K562 (cell line): Measurements from ENCODE around the gene PPIE. TPM values are rescaled to one million over a fixed set of nuclear protein-coding genes. Genes with fewer than 3 reads are reported as not detected.

ENCODE experiments used
- ATAC-seq: fragments of 200-7000 bp; cut with Tn5 transposase; 3 replicates; pipeline ENCODE4 v1.9.1; 2020; ENCODE audit warnings: moderate library complexity
- BruUV-seq: library from RNA; stranded (reverse); fragments of 400-500 nt; replicated peaks from 2 replicates; lab custom pipeline; 2021; lab: Mats Ljungman, UMichigan
- CTCF ChIA-PET: fragments of 300-600 bp; formaldehyde crosslinking; extraction: SDS; loops from one replicate; lab custom pipeline; 2021; ENCODE audit warnings: low intra/inter-chr PET ratio; lab: Yijun Ruan, JAX
- POLR2A ChIA-PET: fragments of 300-600, 350-650 bp; sonication (Branson Sonifier 250); formaldehyde crosslinking; extraction: SDS; loops from one replicate; lab custom pipeline; 2021; ENCODE audit warnings: antibody characterized with exemption, inconsistent platforms; lab: Yijun Ruan, JAX
- DNase-seq, 4 experiments: peaks; one replicate each; pipeline versions ENCODE4 v3.0.0 to v3.0.0-alpha.2; 2011 to 2018; ENCODE audit warnings: low spot score in 3 of 4, mixed read lengths in 3 of 4; ENCODE audit errors: extremely low read depth in 1 of 4
- FAIRE-seq: peaks from 2 replicates; lab custom pipeline; 2011; peaks lifted over from hg19 to GRCh38; lab: Jason Lieb, UNC
- H2AFZ ChIP-seq: 2 replicates; pipeline ENCODE4 v1.6.0; 2011; ENCODE audit warnings: low read depth, low read length, control low read depth, inconsistent platforms
- H3K27ac ChIP-seq: fragments of 200-600 bp; 3 replicates; pipeline ENCODE4 v1.8.0; 2011; ENCODE audit warnings: low read depth, mild to moderate bottlenecking, control low read depth, inconsistent platforms, low read length, moderate library complexity, mixed read lengths; ENCODE audit errors: extremely low read depth
- H3K27me3 ChIP-seq, 2 experiments: fragments of 300-600 bp in 1 of 2; 2 replicates in 1 of 2; 3 replicates in 1 of 2; pipeline versions ENCODE4 v1.6.0 to v1.8.0; 2011; ENCODE audit warnings: inconsistent platforms in 2 of 2, low read length in 2 of 2, mild to moderate bottlenecking in 1 of 2, mixed read lengths in 1 of 2, moderate library complexity in 1 of 2; ENCODE audit not compliant: control insufficient read depth in 2 of 2, insufficient read depth in 2 of 2
- H3K36me3 ChIP-seq: fragments of 300-600 bp; 3 replicates; pipeline ENCODE4 v1.8.0; 2011; ENCODE audit warnings: mild to moderate bottlenecking, low read length, inconsistent platforms; ENCODE audit not compliant: control insufficient read depth, insufficient read depth
- H3K4me1 ChIP-seq, 2 experiments: fragments of 200-600 bp in 1 of 2; replicated peaks in 1 of 2; 2 replicates in 1 of 2; 3 replicates in 1 of 2; pipeline versions ENCODE4 v1.5.1 to v1.8.0; 2011; ENCODE audit warnings: inconsistent platforms in 2 of 2, low read length in 2 of 2, mild to moderate bottlenecking in 1 of 2, mixed read lengths in 1 of 2, moderate library complexity in 1 of 2; ENCODE audit not compliant: control insufficient read depth in 2 of 2, insufficient read depth in 2 of 2
- H3K4me2 ChIP-seq: 2 replicates; pipeline ENCODE4 v1.6.1; 2011; ENCODE audit warnings: low read length, control low read depth, inconsistent platforms, mixed read lengths; ENCODE audit not compliant: insufficient read depth
- H3K4me3 ChIP-seq: fragments of 200-600 bp; sonication (generic), shearing (Covaris generic); 2 replicates; pipeline ENCODE4 v1.5.1; 2016; ENCODE audit warnings: control low read depth, inconsistent platforms
- H3K79me2 ChIP-seq: fragments of 200-600 bp; 3 replicates; pipeline ENCODE4 v1.8.0; 2011; ENCODE audit warnings: low read length, inconsistent platforms; ENCODE audit not compliant: control insufficient read depth, insufficient read depth
- H3K9ac ChIP-seq, 2 experiments: 2 replicates each; pipeline versions ENCODE4 v1.6.0 to v1.6.1; 2011; ENCODE audit warnings: low read depth in 2 of 2, low read length in 2 of 2, control low read depth in 1 of 2, inconsistent platforms in 1 of 2, mild to moderate bottlenecking in 1 of 2, mixed read lengths in 1 of 2; ENCODE audit not compliant: insufficient read depth in 1 of 2
- H3K9me1 ChIP-seq: one replicate; pipeline ENCODE4 v1.6.0; 2011; ENCODE audit warnings: inconsistent platforms, mild to moderate bottlenecking, low read length, moderate library complexity; ENCODE audit not compliant: control insufficient read depth, insufficient read depth
- H3K9me3 ChIP-seq: replicated peaks from 2 replicates; pipeline ENCODE4 v1.5.1; 2011; ENCODE audit warnings: low read depth, low read length, inconsistent platforms; ENCODE audit not compliant: control insufficient read depth, insufficient read depth
- H4K20me1 ChIP-seq: replicated peaks from 2 replicates; pipeline ENCODE4 v1.6.1; 2011; ENCODE audit warnings: low read length, inconsistent platforms, mixed read lengths; ENCODE audit not compliant: control insufficient read depth, insufficient read depth
- DDX20 ChIP-seq: fragments of 450-650 bp; IDR thresholded peaks from 2 replicates; pipeline ENCODE4 v1.6.1; 2016; ENCODE audit warnings: missing genetic modification characterization, low read depth, mild to moderate bottlenecking, missing compliant biosample characterization, moderate library complexity
- ETV5 ChIP-seq: sonication (generic); formaldehyde crosslinking; IDR thresholded peaks from 2 replicates; pipeline ENCODE4 v1.4.0; 2020; ENCODE audit warnings: low read depth, mild to moderate bottlenecking, missing genetic modification reagents
- HMG20A ChIP-seq: fragments of 450-650 bp; formaldehyde crosslinking; conservative IDR thresholded peaks from 2 replicates; pipeline ENCODE4 v1.4.0; 2020; ENCODE audit warnings: mild to moderate bottlenecking, mixed read lengths
- NCOR1 ChIP-seq: fragments of 450-650 bp; IDR thresholded peaks from 2 replicates; pipeline ENCODE4 v1.6.1; 2016; ENCODE audit warnings: mild to moderate bottlenecking, moderate library complexity
- PHB ChIP-seq: fragments of 250-450 bp; sonication (Bioruptor Pico); IDR thresholded peaks from 2 replicates; pipeline ENCODE4 v1.5.0; 2021
- SMC3 ChIP-seq: conservative IDR thresholded peaks from 2 replicates; pipeline ENCODE4 v1.6.1; 2011; ENCODE audit warnings: low read depth, low read length, improper control_type of control experiment; ENCODE audit not compliant: insufficient read depth
- THRA ChIP-seq: fragments of 450-650 bp; IDR thresholded peaks from 2 replicates; pipeline ENCODE4 v1.6.1; 2017; ENCODE audit warnings: mild to moderate bottlenecking, moderate library complexity
- THRB ChIP-seq: fragments of 450-650 bp; formaldehyde crosslinking; conservative IDR thresholded peaks from 2 replicates; pipeline ENCODE4 v1.4.0; 2022; ENCODE audit warnings: mild to moderate bottlenecking, missing genetic modification characterization
- ZNF133 ChIP-seq: fragments of 250-450 bp; sonication (Bioruptor Pico); IDR thresholded peaks from 2 replicates; pipeline ENCODE4 v1.4.0; 2020; ENCODE audit warnings: mild to moderate bottlenecking
- ZNF57 ChIP-seq: fragments of 450-650 bp; formaldehyde crosslinking; IDR thresholded peaks from 2 replicates; pipeline ENCODE4 v1.4.0; 2020; ENCODE audit warnings: mild to moderate bottlenecking, moderate library complexity
- WGBS: fragments of 100-300 bp; shearing (Covaris generic); methylation state at CpG from one replicate; pipeline ENCODE4 v1.1.6; 2016; ENCODE audit warnings: low coverage, mixed read lengths; ENCODE audit not compliant: insufficient coverage; ENCODE audit errors: missing lambda C conversion rate; 5-methylcytosine and 5-hydroxymethylcytosine counted together
- in situ Hi-C: fragments of 300-500 bp; cut with MboI; formaldehyde crosslinking; loops from 4 replicates; pipeline ENCODE4 v1.15.0; 2018; ENCODE audit warnings: inconsistent platforms, mixed read lengths
- intact Hi-C: fragments of 100-400 bp; cut with micrococcal nuclease; formaldehyde crosslinking; loops from 2 replicates; pipeline ENCODE4 v1.14.2; 2022
- polyA plus RNA-seq, 8 experiments: library from polyadenylated mRNA; depleted of rRNA in 4 of 8; stranded (reverse) in 5 of 8; unstranded in 3 of 8; fragments of >200 nt; fragmentation: Nextera tagmentation in 2 of 8; fragmentation: Illumina TruSeq in 1 of 8; extraction: Ambion mirVana in 2 of 8; extraction: Trizol in 1 of 8; gene quantifications; 2 replicates each; pipeline versions ENCODE4 v1.2.1 to v1.2.3, GENCODE V29; 2011 to 2014; ENCODE audit warnings: inconsistent platforms in 1 of 8, missing spikeins in 1 of 8
- total RNA-seq, 7 experiments: library from RNA; depleted of rRNA in 6 of 7; stranded (reverse); fragments of >200 nt in 6 of 7; fragmentation: Illumina TruSeq in 2 of 7; extraction: Trizol in 2 of 7; gene quantifications; 2 replicates each; pipeline versions ENCODE4 v1.2.1 to v1.2.3, GENCODE V29; 2011 to 2021; ENCODE audit warnings: low replicate concordance in 1 of 7
- TF ChIP-seq, protein P1 (sequence below): conservative IDR thresholded peaks from 2 replicates; pipeline ENCODE4 v1.6.1; 2011; ENCODE audit warnings: low read depth, mild to moderate bottlenecking, low read length; ENCODE audit not compliant: control insufficient read depth
- TF ChIP-seq, protein P2 (sequence below): fragments of 250-450 bp; sonication (Bioruptor Pico); IDR thresholded peaks from 2 replicates; pipeline ENCODE4 v1.4.0; 2020; ENCODE audit warnings: mild to moderate bottlenecking, moderate library complexity
- TF ChIP-seq, protein P3 (sequence below): fragments of 450-650 bp; formaldehyde crosslinking; IDR thresholded peaks from 2 replicates; pipeline ENCODE4 v1.4.0; 2020; ENCODE audit warnings: mild to moderate bottlenecking, moderate library complexity

The PPIE gene
- total and polyA plus RNA-seq, 9 of the 15 experiments (the other 6 are each of a cell fraction or from before 2014, with no cell fraction given): 75.4 to 444 (median 131) TPM

DNA sequence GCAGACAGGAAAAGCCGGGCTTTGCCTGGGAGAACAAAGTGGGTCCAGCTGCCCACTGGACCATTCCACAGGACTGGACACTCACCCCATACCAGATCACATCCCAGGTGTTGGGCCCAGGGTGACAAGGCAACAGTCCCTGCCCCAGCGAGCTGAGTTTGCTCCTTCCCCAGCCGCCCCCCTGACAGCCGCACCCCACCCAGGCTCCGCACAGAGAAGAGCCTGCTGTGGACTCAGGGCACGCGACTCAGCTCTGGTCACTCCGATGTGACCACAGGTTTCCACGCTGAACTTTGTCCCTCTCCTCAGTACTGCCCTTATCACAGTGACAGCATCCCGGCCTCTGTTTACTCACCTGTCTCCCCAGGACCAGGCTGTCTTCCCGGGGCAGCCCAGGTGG is 48.8 kb downstream of the PPIE start:
- in situ Hi-C loops: no loop called here
- Histone ChIP-seq H3K4me1 (peaks cover 0 to 19% of the 10 kb centered on the region in 2 experiments; a peak in 4 of 5 replicates), H2AFZ (no peak overlapping the region), H3K27me3 (peaks cover 2 to 19% of the 10 kb centered on the region in 2 experiments; a peak in 4 of 5 replicates), H3K79me2 (no peaks in the 10 kb centered on the region), H4K20me1 (no peaks in the 10 kb centered on the region), H3K9me1 (no peaks in the 10 kb centered on the region), H3K9ac (no peak overlapping the region; a peak in 1 of 4 replicates), H3K4me3 (no peak overlapping the region), H3K27ac (no peak overlapping the region), H3K4me2 (no peak overlapping the region), H3K9me3 (no peaks in the 10 kb centered on the region), H3K36me3 (no peaks in the 10 kb centered on the region)
- intact Hi-C loops: no loop called here
- FAIRE-seq: no peak
- no peak for ATAC-seq
- no TSS peak for BruUV-seq
- DNase-seq: no peak
- WGBS: 48% methylated on average over 11 of the region's 11 CpGs
- ChIA-PET POLR2A (interaction anchor here (0.6 to 1.0 kb wide), 3 partner anchors 10 to 274 kb away, joined by 3 to 4 read pairs (median 4); partner anchors contain the start of gene MYCL), CTCF (no interaction called here)
- no peak for TF ChIP-seq NCOR1
- TF ChIP-seq PHB (CRISPR knock-in tag): no peak
- no peak for TF ChIP-seq ETV5 (CRISPR knock-in tag)
- TF ChIP-seq DDX20 (tag): no peak
- TF ChIP-seq, protein P1, sequence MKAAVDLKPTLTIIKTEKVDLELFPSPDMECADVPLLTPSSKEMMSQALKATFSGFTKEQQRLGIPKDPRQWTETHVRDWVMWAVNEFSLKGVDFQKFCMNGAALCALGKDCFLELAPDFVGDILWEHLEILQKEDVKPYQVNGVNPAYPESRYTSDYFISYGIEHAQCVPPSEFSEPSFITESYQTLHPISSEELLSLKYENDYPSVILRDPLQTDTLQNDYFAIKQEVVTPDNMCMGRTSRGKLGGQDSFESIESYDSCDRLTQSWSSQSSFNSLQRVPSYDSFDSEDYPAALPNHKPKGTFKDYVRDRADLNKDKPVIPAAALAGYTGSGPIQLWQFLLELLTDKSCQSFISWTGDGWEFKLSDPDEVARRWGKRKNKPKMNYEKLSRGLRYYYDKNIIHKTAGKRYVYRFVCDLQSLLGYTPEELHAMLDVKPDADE: no peak
- no peak for TF ChIP-seq THRA
- no peak for TF ChIP-seq SMC3
- TF ChIP-seq ZNF57 (CRISPR knock-in tag): no peak
- no peak for TF ChIP-seq HMG20A (CRISPR knock-in tag)
- no peak for TF ChIP-seq ZNF133 (CRISPR knock-in tag)
- TF ChIP-seq, protein P2, sequence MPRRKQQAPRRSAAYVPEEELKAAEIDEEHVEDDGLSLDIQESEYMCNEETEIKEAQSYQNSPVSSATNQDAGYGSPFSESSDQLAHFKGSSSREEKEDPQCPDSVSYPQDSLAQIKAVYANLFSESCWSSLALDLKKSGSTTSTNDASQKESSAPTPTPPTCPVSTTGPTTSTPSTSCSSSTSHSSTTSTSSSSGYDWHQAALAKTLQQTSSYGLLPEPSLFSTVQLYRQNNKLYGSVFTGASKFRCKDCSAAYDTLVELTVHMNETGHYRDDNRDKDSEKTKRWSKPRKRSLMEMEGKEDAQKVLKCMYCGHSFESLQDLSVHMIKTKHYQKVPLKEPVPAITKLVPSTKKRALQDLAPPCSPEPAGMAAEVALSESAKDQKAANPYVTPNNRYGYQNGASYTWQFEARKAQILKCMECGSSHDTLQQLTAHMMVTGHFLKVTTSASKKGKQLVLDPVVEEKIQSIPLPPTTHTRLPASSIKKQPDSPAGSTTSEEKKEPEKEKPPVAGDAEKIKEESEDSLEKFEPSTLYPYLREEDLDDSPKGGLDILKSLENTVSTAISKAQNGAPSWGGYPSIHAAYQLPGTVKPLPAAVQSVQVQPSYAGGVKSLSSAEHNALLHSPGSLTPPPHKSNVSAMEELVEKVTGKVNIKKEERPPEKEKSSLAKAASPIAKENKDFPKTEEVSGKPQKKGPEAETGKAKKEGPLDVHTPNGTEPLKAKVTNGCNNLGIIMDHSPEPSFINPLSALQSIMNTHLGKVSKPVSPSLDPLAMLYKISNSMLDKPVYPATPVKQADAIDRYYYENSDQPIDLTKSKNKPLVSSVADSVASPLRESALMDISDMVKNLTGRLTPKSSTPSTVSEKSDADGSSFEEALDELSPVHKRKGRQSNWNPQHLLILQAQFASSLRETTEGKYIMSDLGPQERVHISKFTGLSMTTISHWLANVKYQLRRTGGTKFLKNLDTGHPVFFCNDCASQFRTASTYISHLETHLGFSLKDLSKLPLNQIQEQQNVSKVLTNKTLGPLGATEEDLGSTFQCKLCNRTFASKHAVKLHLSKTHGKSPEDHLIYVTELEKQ (CRISPR knock-in tag): no peak
- no peak for TF ChIP-seq THRB (CRISPR knock-in tag)
- TF ChIP-seq, protein P3, sequence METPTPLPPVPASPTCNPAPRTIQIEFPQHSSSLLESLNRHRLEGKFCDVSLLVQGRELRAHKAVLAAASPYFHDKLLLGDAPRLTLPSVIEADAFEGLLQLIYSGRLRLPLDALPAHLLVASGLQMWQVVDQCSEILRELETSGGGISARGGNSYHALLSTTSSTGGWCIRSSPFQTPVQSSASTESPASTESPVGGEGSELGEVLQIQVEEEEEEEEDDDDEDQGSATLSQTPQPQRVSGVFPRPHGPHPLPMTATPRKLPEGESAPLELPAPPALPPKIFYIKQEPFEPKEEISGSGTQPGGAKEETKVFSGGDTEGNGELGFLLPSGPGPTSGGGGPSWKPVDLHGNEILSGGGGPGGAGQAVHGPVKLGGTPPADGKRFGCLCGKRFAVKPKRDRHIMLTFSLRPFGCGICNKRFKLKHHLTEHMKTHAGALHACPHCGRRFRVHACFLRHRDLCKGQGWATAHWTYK (CRISPR knock-in tag): no peak
